ENCODE measurements around the gene GAPDHS. TPM values are rescaled to one million over a fixed set of nuclear protein-coding genes. Genes with fewer than 3 reads are reported as not detected.

GAPDHS gene
- total RNA-seq, 1 donor from 2014 or later: not detected

GRCh38 chr19:35491836-35492360 lies 41.4 kb upstream of the GAPDHS start:
- Mint-ChIP-seq H3K4me3 (no peak overlapping the region), H3K4me1 (no peaks in the 10 kb centered on the region), H3K27ac (no peak overlapping the region), H3K36me3 (no peaks in the 10 kb centered on the region), H3K9me3 (no peaks in the 10 kb centered on the region), H3K27me3 (ENCODE audit: insufficient read depth, low read depth) (peaks cover 3% of the 10 kb centered on the region)
- H3K4me2 ChIP-seq: no peak overlapping the region
- peaks cover 6% of the 10 kb centered on the region for H4K20me1 ChIP-seq (ENCODE audit: low read depth)
- no peak overlapping the region for H3K9ac ChIP-seq
- H2AFZ ChIP-seq (replicated peaks): no peak overlapping the region
- H3K4me3 ChIP-seq: no peak overlapping the region
- no peaks in the 10 kb centered on the region for H3F3A ChIP-seq (ENCODE audit: low read depth)
- no peaks in the 10 kb centered on the region for H3K9me3 ChIP-seq (ENCODE audit: low read depth)
- no peak for DNase-seq (ENCODE audit: low spot score)
- H3K4me1 ChIP-seq: no peaks in the 10 kb centered on the region
- H3K79me2 ChIP-seq (ENCODE audit: low read depth): no peaks in the 10 kb centered on the region
- H3K27me3 ChIP-seq: peaks cover 4% of the 10 kb centered on the region
- no peak overlapping the region for H3K27ac ChIP-seq
- TF ChIP-seq CTCF (IDR thresholded peaks at IDR 0.05) (no peak), EZH2phosphoT487 (IDR thresholded peaks at IDR 0.05) (no peak), EZH2 (IDR thresholded peaks at IDR 0.05) (no peak)
- H3K36me3 ChIP-seq: no peaks in the 10 kb centered on the region

- Mint-ChIP-seq H3K36me3 (no peaks in the 10 kb centered on the region), H3K27ac (no peak overlapping the region), H3K4me1 (no peaks in the 10 kb centered on the region), H3K4me3 (no peak overlapping the region), H3K9me3 (no peaks in the 10 kb centered on the region), H3K27me3 (ENCODE audit: insufficient read depth, low read depth) (peaks cover 9% of the 10 kb centered on the region)
- H3K27me3 ChIP-seq: peaks cover 4% of the 10 kb centered on the region
- H3K27ac ChIP-seq: no peak overlapping the region
- no peaks in the 10 kb centered on the region for H3K4me1 ChIP-seq
- H3K4me2 ChIP-seq: no peak overlapping the region
- no peaks in the 10 kb centered on the region for H3K36me3 ChIP-seq
- peaks cover 6% of the 10 kb centered on the region for H4K20me1 ChIP-seq (ENCODE audit: low read depth)
- TF ChIP-seq CTCF (IDR thresholded peaks at IDR 0.05): no peak
- no peak for TF ChIP-seq EZH2 (IDR thresholded peaks at IDR 0.05)
- TF ChIP-seq EZH2phosphoT487 (IDR thresholded peaks at IDR 0.05): no peak
- H3F3A ChIP-seq (ENCODE audit: low read depth): no peaks in the 10 kb centered on the region
- DNase-seq (ENCODE audit: low spot score): no peak
- no peaks in the 10 kb centered on the region for H3K9me3 ChIP-seq (ENCODE audit: low read depth)
- H3K4me3 ChIP-seq: no peak overlapping the region
- H2AFZ ChIP-seq (replicated peaks): no peak overlapping the region
- H3K79me2 ChIP-seq (ENCODE audit: low read depth): no peaks in the 10 kb centered on the region
- no peak overlapping the region for H3K9ac ChIP-seq
Observed at GRCh38 chr19:35493971-35494370, 39.3 kb upstream of the GAPDHS start.

GRCh38 chr19:35495107-35496064 lies 37.9 kb upstream of the GAPDHS start:
- Histone ChIP-seq H3K4me3 (no peak overlapping the region), H3K9ac (no peak overlapping the region), H3K9me3 (ENCODE audit: low read depth) (no peaks in the 10 kb centered on the region), H3K36me3 (no peaks in the 10 kb centered on the region), H3K4me1 (no peaks in the 10 kb centered on the region), H3F3A (ENCODE audit: low read depth) (no peaks in the 10 kb centered on the region), H3K4me2 (no peak overlapping the region), H2AFZ (replicated peaks) (no peak overlapping the region), H3K27me3 (peaks cover 4% of the 10 kb centered on the region), H3K27ac (no peak overlapping the region), H3K79me2 (ENCODE audit: low read depth) (no peaks in the 10 kb centered on the region), H4K20me1 (ENCODE audit: low read depth) (peaks cover 6% of the 10 kb centered on the region)
- Mint-ChIP-seq H3K4me3 (no peak overlapping the region), H3K27ac (no peak overlapping the region), H3K9me3 (no peaks in the 10 kb centered on the region), H3K36me3 (no peaks in the 10 kb centered on the region), H3K4me1 (no peaks in the 10 kb centered on the region), H3K27me3 (ENCODE audit: insufficient read depth, low read depth) (peaks cover 9% of the 10 kb centered on the region)
- TF ChIP-seq EZH2 (IDR thresholded peaks at IDR 0.05) (no peak), CTCF (IDR thresholded peaks at IDR 0.05) (peak; percentile 89), EZH2phosphoT487 (IDR thresholded peaks at IDR 0.05) (no peak)
- DNase-seq (ENCODE audit: low spot score): peak; percentile 76
